Vagina (tissue), 2 donors: ENCODE measurements around the gene ANKS4B.

Experiments
- CTCF ChIP-seq, 3 experiments: fragments of 450-650 bp in 2 of 3; fragments of 200-600 bp in 1 of 3; sonication (generic) in 1 of 3; IDR thresholded peaks; one replicate each; pipeline ENCODE4 v1.5.1; 2017 to 2019; ENCODE audit warnings: antibody characterized with exemption in 3 of 3, mild to moderate bottlenecking in 2 of 3, moderate library complexity in 2 of 3
- POLR2A ChIP-seq, 2 donors: fragments of 450-650 bp; IDR thresholded peaks; one replicate each; pipeline ENCODE4 v1.6.1; 2017; ENCODE audit warnings: antibody characterized with exemption in 2 of 2, mild to moderate bottlenecking in 2 of 2, moderate library complexity in 2 of 2
- POLR2AphosphoS5 ChIP-seq, 2 donors: sonication (generic); formaldehyde crosslinking; IDR thresholded peaks; one replicate each; pipeline ENCODE4 v1.9.0; 2017; ENCODE audit warnings: antibody characterized with exemption in 2 of 2, mild to moderate bottlenecking in 2 of 2, low read depth in 1 of 2; ENCODE audit not compliant: insufficient read depth in 1 of 2

DNA sequence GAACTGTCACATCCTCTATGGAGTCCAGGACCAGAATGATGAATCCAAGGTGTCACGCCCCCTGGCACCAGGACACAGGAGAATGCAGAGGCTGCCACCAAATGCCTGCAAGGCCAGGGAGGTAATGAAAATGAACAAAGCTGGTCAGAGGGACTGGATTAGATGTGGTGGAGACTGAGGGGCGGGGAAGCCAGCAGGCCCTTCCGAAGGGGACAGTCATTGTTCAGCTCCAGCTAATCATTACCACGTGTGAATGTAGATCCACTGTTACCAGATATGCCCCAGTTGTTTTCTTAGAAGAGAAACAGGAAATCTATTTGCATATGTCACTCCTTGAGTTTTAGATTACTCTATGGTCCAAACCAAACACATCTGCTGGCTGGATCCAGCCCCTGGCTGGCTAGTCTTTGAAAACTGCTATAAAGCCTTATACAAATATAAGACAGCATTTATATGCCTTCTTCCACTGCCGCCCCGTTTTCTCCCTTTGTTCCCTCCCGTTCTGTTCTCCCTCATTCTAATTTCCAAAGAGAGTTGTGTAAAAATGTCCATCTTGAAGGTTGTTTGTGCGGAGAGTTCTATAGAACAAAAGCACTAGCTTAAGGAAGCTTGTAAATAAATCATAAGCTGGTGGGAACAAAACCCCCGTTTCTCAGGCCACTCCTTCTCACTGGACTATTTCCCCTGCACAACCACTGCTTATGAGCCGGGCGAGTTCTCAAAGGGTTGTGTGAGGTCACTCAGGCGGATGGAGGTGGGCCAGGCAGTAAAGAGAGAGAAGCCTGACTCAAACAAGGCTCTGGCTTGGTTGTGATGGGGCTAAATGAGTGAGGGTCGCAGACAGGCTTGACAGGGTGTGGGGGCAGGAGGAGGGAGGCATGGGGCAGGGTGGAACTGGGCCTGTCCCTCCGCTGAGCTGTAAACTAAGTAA is 30.4 kb downstream of the ANKS4B start:
- TF ChIP-seq CTCF (IDR thresholded peaks at IDR 0.05) (no peak), POLR2AphosphoS5 (IDR thresholded peaks at IDR 0.05; ENCODE audit: insufficient read depth in 1 of 2, low read depth in 1 of 2) (no peak), POLR2A (IDR thresholded peaks at IDR 0.05) (no peak)
